ENCODE results near the gene ASPG.

GRCh38 chr14:104051092-104051813 is 34.2 kb upstream of the ASPG start:
- TF ChIP-seq EZH2phosphoT487 (IDR thresholded peaks at IDR 0.05; ENCODE audit: insufficient read depth, low read depth) = no peak
- no peak for TF ChIP-seq EZH2 (IDR thresholded peaks at IDR 0.05; ENCODE audit: insufficient read depth, poor library complexity, severe bottlenecking)

Data from GM23248 (cell line).